GM10248 (cell line): ENCODE results near the gene DSCAM.

ENCODE experiments used
- CTCF ChIA-PET: fragments of 300-600 bp; sonication (Branson Sonifier 250); formaldehyde crosslinking; extraction: SDS; loops from one replicate; lab custom pipeline; 2021; ENCODE audit warnings: antibody characterized with exemption; lab: Yijun Ruan, JAX
- POLR2A ChIA-PET: fragments of 350-650 bp; sonication (Branson Sonifier 250); formaldehyde crosslinking; extraction: SDS; loops from one replicate; lab custom pipeline; 2020; ENCODE audit warnings: antibody characterized with exemption; lab: Yijun Ruan, JAX
- DNase-seq: peaks from one replicate; pipeline ENCODE4 v3.0.0; 2012; ENCODE audit errors: extremely low spot score
- TF ChIP-seq, protein P1 (sequence below): IDR thresholded peaks from 2 replicates; pipeline ENCODE4 v1.5.1; 2012; ENCODE audit warnings: mild to moderate bottlenecking, low read depth; ENCODE audit errors: extremely low read depth, missing control alignments, control extremely low read depth

The DSCAM gene

DNA sequence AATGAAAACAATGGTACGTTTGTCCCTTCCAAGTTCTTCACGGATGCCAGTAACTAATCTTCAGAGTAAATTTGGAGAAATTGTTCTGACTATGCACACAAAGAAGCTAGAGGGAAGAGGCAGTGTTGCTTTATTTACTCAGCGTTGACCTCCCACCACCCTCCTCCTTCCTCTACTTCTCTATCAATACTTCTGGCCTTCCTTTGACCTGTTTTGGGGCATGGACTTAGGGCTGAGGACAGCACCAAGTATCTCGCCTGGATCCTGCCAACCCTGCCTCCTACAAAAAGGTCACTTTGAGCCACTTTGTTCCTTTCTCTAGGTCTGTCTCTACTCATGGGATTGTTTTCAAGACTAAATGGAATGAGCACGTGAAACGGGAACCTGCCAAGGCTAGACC lies 282.6 kb downstream of the DSCAM start:
- ChIA-PET CTCF (no interaction called here), POLR2A (no interaction called here)
- TF ChIP-seq, protein P1, sequence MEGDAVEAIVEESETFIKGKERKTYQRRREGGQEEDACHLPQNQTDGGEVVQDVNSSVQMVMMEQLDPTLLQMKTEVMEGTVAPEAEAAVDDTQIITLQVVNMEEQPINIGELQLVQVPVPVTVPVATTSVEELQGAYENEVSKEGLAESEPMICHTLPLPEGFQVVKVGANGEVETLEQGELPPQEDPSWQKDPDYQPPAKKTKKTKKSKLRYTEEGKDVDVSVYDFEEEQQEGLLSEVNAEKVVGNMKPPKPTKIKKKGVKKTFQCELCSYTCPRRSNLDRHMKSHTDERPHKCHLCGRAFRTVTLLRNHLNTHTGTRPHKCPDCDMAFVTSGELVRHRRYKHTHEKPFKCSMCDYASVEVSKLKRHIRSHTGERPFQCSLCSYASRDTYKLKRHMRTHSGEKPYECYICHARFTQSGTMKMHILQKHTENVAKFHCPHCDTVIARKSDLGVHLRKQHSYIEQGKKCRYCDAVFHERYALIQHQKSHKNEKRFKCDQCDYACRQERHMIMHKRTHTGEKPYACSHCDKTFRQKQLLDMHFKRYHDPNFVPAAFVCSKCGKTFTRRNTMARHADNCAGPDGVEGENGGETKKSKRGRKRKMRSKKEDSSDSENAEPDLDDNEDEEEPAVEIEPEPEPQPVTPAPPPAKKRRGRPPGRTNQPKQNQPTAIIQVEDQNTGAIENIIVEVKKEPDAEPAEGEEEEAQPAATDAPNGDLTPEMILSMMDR: no peak
- DNase-seq: no peak

DNA sequence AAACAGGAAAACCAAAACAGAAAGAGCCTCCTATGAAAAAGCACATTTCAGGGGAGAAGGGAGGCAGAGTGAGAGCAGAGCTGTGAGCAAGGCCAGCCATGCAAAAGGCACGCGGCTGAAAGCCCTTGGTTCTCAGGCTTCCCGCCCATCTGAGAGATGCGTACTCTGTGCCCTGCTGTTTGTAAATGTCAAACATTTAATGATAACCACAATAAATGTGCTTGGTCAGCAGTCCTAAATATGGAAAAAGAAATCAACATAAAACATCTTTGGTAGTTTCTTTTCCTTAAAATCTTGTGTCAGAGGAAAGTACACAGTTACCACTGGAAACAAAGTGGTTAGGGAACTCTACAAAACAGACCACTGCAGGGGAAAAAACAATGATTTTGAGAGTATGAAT lies 283.1 kb downstream of the DSCAM start:
- POLR2A ChIA-PET: no interaction called here
- TF ChIP-seq, protein P1: no peak
- CTCF ChIA-PET: no interaction called here
- no peak for DNase-seq

- no peak for DNase-seq
- TF ChIP-seq, protein P1: no peak
- ChIA-PET POLR2A (no interaction called here), CTCF (no interaction called here)
Measured at GRCh38 chr21:40562242-40563002, 284.5 kb downstream of the DSCAM start.

- POLR2A ChIA-PET: no interaction called here
- CTCF ChIA-PET: no interaction called here
- TF ChIP-seq, protein P1: no peak
- DNase-seq: no peak
Measured at GRCh38 chr21:40556442-40556968, 290.5 kb downstream of the DSCAM start.

- no peak for DNase-seq
- POLR2A ChIA-PET: no interaction called here
- CTCF ChIA-PET: no interaction called here
- TF ChIP-seq, protein P1: no peak
Measured at GRCh38 chr21:40555021-40555528, 291.9 kb downstream of the DSCAM start.

GRCh38 chr21:40553781-40554180 lies 293.2 kb downstream of the DSCAM start:
- ChIA-PET CTCF (no interaction called here), POLR2A (no interaction called here)
- TF ChIP-seq, protein P1: no peak
- no peak for DNase-seq
